Measurements from ENCODE around the gene EMC10. TPM values are rescaled to one million over a fixed set of nuclear protein-coding genes. Genes with fewer than 3 reads are reported as not detected.
A peak's percentile ranks its signal among the peaks of the same experiment; 100 is the strongest.

EMC10 gene
- total RNA-seq, 2 experiments from 2014 or later = 80.0 to 80.3 TPM

DNA sequence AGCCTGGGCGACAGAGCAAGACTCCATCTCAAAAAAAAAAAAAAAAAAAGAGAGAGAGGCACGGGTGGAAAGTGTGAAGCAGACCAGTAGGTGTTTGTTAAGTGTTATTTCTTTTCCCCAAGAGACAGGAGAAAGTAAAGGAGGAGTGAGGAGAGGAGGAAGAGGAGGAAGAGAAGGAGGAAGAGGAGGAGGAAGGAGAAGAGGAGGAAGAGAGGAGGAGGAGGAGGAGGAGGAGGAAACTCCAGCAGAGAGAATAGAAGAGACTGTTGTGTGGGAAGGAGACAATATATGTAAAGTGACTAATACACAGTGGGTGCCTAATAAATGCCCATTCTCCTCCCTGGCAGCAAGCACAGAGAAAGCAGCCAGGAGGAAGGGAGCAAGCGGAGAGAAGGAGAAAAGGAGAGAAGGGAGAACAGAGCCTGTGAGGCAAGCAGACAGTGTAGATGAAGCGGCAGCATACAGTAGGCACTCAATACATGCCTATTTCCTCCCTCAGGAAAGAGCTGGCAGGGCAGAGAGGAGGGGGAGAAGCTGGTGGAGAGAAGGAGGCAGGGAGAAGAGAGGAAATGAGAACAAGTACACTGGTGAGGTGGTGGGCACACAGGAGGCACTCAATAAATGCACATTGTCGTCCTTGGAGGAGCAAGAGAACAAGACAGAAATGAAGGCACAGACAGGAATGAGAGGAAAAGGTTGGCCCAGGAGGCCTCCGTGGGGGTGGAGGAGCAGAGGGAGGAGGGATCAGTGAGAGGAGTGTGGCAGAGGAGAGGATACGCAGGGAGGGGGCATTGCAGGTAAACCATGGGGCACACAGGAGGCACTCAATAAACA lies 18.1 kb downstream of the EMC10 start:
- H3K9me3 Mint-ChIP-seq = no peaks in the 10 kb centered on the region
- CTCF ChIA-PET = no interaction called here

DNA sequence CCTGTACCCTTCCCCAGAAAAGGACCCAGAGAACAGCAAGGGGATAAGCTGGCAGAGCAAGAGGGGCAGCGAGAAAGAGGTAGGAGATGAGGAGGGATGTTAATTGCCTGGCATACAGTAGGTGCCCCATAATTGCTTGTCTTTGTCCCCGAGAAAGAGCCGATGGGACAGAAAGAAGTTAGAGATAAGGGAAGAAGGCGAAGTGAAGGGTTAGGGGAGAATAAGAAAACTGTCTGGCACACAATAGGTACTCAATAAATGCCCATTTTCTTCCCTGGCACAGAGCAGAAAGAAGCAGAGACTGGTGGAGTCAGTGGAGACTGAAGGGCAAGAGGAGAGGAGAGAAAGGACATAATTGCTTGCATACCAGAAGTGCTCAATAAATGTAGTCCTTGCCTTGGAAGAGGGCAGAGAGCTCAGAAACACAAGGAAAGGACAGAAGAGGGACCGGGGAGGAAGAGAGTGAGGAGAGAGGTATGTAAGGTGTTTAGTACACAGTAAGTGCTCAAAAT lies 18.8 kb downstream of the EMC10 start:
- H3K9me3 ChIP-seq (ENCODE audit: control insufficient read depth in 1 of 2, insufficient read depth in 1 of 2, low read length in 2 of 2) = no peaks in the 10 kb centered on the region
- Mint-ChIP-seq H3K36me3 (ENCODE audit: low read depth) (peaks cover 4% of the 10 kb centered on the region), H3K27ac (no peak overlapping the region), H3K4me1 (ENCODE audit: low read depth) (peaks cover 26% of the 10 kb centered on the region), H3K27me3 (no peaks in the 10 kb centered on the region), H3K9me3 (no peaks in the 10 kb centered on the region), H3K4me3 (no peak overlapping the region)
- H3K4me1 ChIP-seq (ENCODE audit: insufficient read depth, low read length) = peaks cover 16% of the 10 kb centered on the region
- DNase-seq (no peak), ATAC-seq (ENCODE audit: poor library complexity) (no peak)
- H3K4me3 ChIP-seq (ENCODE audit: low read length) = no peak overlapping the region
- no peaks in the 10 kb centered on the region for H3K36me3 ChIP-seq (ENCODE audit: insufficient read depth, low read length)
- TF ChIP-seq, protein P1, sequence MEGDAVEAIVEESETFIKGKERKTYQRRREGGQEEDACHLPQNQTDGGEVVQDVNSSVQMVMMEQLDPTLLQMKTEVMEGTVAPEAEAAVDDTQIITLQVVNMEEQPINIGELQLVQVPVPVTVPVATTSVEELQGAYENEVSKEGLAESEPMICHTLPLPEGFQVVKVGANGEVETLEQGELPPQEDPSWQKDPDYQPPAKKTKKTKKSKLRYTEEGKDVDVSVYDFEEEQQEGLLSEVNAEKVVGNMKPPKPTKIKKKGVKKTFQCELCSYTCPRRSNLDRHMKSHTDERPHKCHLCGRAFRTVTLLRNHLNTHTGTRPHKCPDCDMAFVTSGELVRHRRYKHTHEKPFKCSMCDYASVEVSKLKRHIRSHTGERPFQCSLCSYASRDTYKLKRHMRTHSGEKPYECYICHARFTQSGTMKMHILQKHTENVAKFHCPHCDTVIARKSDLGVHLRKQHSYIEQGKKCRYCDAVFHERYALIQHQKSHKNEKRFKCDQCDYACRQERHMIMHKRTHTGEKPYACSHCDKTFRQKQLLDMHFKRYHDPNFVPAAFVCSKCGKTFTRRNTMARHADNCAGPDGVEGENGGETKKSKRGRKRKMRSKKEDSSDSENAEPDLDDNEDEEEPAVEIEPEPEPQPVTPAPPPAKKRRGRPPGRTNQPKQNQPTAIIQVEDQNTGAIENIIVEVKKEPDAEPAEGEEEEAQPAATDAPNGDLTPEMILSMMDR (IDR thresholded peaks at IDR 0.05) = no peak
- no peak overlapping the region for H3K27ac ChIP-seq (ENCODE audit: low read depth in 1 of 2, low read length in 2 of 2)
- no peaks in the 10 kb centered on the region for H3K27me3 ChIP-seq (ENCODE audit: control insufficient read depth in 1 of 2, insufficient read depth in 2 of 2, low read length in 2 of 2)
- intact Hi-C loops (cut with DNase I, micrococcal nuclease) = no loop called here
- CTCF ChIA-PET = no interaction called here
- POLR2A ChIA-PET = no interaction called here

More for the DNA sequence above, 18.1 kb downstream of the EMC10 start:
- H3K27me3 ChIP-seq (ENCODE audit: control insufficient read depth in 1 of 2, insufficient read depth in 2 of 2, low read length in 2 of 2) = no peaks in the 10 kb centered on the region
- H3K27me3 Mint-ChIP-seq = no peaks in the 10 kb centered on the region
- intact Hi-C loops (cut with DNase I, micrococcal nuclease) = no loop called here
- H3K27ac Mint-ChIP-seq = peak overlapping the region; percentile 36
- POLR2A ChIA-PET = no interaction called here
- H3K36me3 ChIP-seq (ENCODE audit: insufficient read depth, low read length) = no peaks in the 10 kb centered on the region
- no peak for DNase-seq
- no peak overlapping the region for H3K27ac ChIP-seq (ENCODE audit: low read depth in 1 of 2, low read length in 2 of 2)
- H3K4me1 ChIP-seq (ENCODE audit: insufficient read depth, low read length) = peaks cover 16% of the 10 kb centered on the region
- TF ChIP-seq, protein P1 (IDR thresholded peaks at IDR 0.05) = no peak
- H3K36me3 Mint-ChIP-seq (ENCODE audit: low read depth) = peaks cover 9% of the 10 kb centered on the region
- no peak overlapping the region for H3K4me3 ChIP-seq (ENCODE audit: low read length)
- H3K4me3 Mint-ChIP-seq = no peak overlapping the region
- ATAC-seq (ENCODE audit: poor library complexity) = no peak
- peaks cover 29% of the 10 kb centered on the region for H3K4me1 Mint-ChIP-seq (ENCODE audit: low read depth)
- H3K9me3 ChIP-seq (ENCODE audit: control insufficient read depth in 1 of 2, insufficient read depth in 1 of 2, low read length in 2 of 2) = no peaks in the 10 kb centered on the region

DNA sequence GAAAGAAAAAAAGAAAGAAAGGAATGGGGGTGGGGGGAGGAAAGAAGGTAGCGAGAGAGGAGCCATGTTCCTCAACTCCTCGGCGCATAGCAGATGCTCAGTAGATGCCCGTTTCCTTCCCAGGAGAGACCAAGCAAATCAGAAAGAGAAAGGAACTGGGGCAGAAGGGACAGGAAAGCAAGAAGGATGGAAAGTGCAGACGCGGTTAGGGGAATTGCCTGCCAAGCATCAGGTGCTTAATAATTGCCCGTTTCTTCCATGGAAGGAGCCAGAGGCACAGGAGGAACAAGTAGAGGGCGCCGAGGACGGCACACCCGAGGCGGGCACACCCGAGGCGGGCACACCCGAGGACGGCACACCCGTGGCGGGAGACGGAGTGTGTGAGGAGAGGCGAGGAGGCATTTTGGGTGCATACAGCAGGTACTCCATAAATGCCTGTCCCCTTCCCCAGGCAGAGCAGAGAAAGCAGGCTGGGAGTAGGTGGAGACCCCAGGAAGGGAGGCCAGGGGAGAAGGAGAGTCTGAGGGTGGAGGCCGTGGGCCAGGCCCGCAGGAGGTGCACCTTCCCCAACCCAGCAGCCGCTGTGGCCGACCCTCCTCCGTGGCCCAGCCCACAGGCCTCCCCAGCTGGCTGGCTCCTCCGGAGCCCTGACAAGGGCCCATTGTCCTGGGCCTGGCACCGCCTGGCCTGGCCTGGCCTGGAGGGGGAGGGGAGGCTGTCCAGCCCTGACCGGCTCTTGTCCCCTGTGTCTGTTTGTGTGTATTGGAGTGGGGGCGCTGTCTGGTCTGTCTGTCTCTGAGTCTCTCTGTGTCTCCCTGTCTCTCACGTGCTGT lies 20.1 kb downstream of the EMC10 start:
- Mint-ChIP-seq H3K4me1 (ENCODE audit: low read depth) (peaks cover 15% of the 10 kb centered on the region), H3K9me3 (no peaks in the 10 kb centered on the region), H3K36me3 (ENCODE audit: low read depth) (peaks cover 1% of the 10 kb centered on the region), H3K4me3 (no peak overlapping the region), H3K27ac (no peak overlapping the region), H3K27me3 (no peaks in the 10 kb centered on the region)
- Histone ChIP-seq H3K27me3 (ENCODE audit: control insufficient read depth in 1 of 2, insufficient read depth in 2 of 2, low read length in 2 of 2) (no peaks in the 10 kb centered on the region), H3K36me3 (ENCODE audit: insufficient read depth, low read length) (no peaks in the 10 kb centered on the region), H3K4me3 (ENCODE audit: low read length) (no peak overlapping the region), H3K4me1 (ENCODE audit: insufficient read depth, low read length) (peaks cover 11% of the 10 kb centered on the region), H3K27ac (ENCODE audit: low read depth in 1 of 2, low read length in 2 of 2) (no peak overlapping the region), H3K9me3 (ENCODE audit: control insufficient read depth in 1 of 2, insufficient read depth in 1 of 2, low read length in 2 of 2) (no peaks in the 10 kb centered on the region)
- ChIA-PET CTCF (no interaction called here), POLR2A (no interaction called here)
- intact Hi-C loops (cut with DNase I, micrococcal nuclease) = no loop called here
- ATAC-seq (ENCODE audit: poor library complexity) (no peak), DNase-seq (peak in 1 of 14 experiments; percentile 29)
- TF ChIP-seq, protein P1 (IDR thresholded peaks at IDR 0.05) = no peak
